K562 (cell line): ENCODE data around the gene TSGA10IP. TPM values are rescaled to one million over a fixed set of nuclear protein-coding genes. Genes with fewer than 3 reads are reported as not detected.

ENCODE experiments used
- ATAC-seq: fragments of 200-7000 bp; cut with Tn5 transposase; 3 replicates; pipeline ENCODE4 v1.9.1; 2020; ENCODE audit warnings: moderate library complexity
- BruUV-seq: library from RNA; stranded (reverse); fragments of 400-500 nt; replicated peaks from 2 replicates; lab custom pipeline; 2021; lab: Mats Ljungman, UMichigan
- CTCF ChIA-PET: fragments of 300-600 bp; formaldehyde crosslinking; extraction: SDS; loops from one replicate; lab custom pipeline; 2021; ENCODE audit warnings: low intra/inter-chr PET ratio; lab: Yijun Ruan, JAX
- POLR2A ChIA-PET: fragments of 300-600, 350-650 bp; sonication (Branson Sonifier 250); formaldehyde crosslinking; extraction: SDS; loops from one replicate; lab custom pipeline; 2021; ENCODE audit warnings: antibody characterized with exemption, inconsistent platforms; lab: Yijun Ruan, JAX
- DNase-seq, 4 experiments: peaks; one replicate each; pipeline versions ENCODE4 v3.0.0 to v3.0.0-alpha.2; 2011 to 2018; ENCODE audit warnings: low spot score in 3 of 4, mixed read lengths in 3 of 4; ENCODE audit errors: extremely low read depth in 1 of 4
- FAIRE-seq: peaks from 2 replicates; lab custom pipeline; 2011; peaks lifted over from hg19 to GRCh38; lab: Jason Lieb, UNC
- H2AFZ ChIP-seq: 2 replicates; pipeline ENCODE4 v1.6.0; 2011; ENCODE audit warnings: low read depth, low read length, control low read depth, inconsistent platforms
- H3K27ac ChIP-seq: fragments of 200-600 bp; 3 replicates; pipeline ENCODE4 v1.8.0; 2011; ENCODE audit warnings: low read depth, mild to moderate bottlenecking, control low read depth, inconsistent platforms, low read length, moderate library complexity, mixed read lengths; ENCODE audit errors: extremely low read depth
- H3K27me3 ChIP-seq, 2 experiments: fragments of 300-600 bp in 1 of 2; 2 replicates in 1 of 2; 3 replicates in 1 of 2; pipeline versions ENCODE4 v1.6.0 to v1.8.0; 2011; ENCODE audit warnings: inconsistent platforms in 2 of 2, low read length in 2 of 2, mild to moderate bottlenecking in 1 of 2, mixed read lengths in 1 of 2, moderate library complexity in 1 of 2; ENCODE audit not compliant: control insufficient read depth in 2 of 2, insufficient read depth in 2 of 2
- H3K36me3 ChIP-seq: fragments of 300-600 bp; 3 replicates; pipeline ENCODE4 v1.8.0; 2011; ENCODE audit warnings: mild to moderate bottlenecking, low read length, inconsistent platforms; ENCODE audit not compliant: control insufficient read depth, insufficient read depth
- H3K4me1 ChIP-seq, 2 experiments: fragments of 200-600 bp in 1 of 2; replicated peaks in 1 of 2; 2 replicates in 1 of 2; 3 replicates in 1 of 2; pipeline versions ENCODE4 v1.5.1 to v1.8.0; 2011; ENCODE audit warnings: inconsistent platforms in 2 of 2, low read length in 2 of 2, mild to moderate bottlenecking in 1 of 2, mixed read lengths in 1 of 2, moderate library complexity in 1 of 2; ENCODE audit not compliant: control insufficient read depth in 2 of 2, insufficient read depth in 2 of 2
- H3K4me2 ChIP-seq: 2 replicates; pipeline ENCODE4 v1.6.1; 2011; ENCODE audit warnings: low read length, control low read depth, inconsistent platforms, mixed read lengths; ENCODE audit not compliant: insufficient read depth
- H3K4me3 ChIP-seq: fragments of 200-600 bp; sonication (generic), shearing (Covaris generic); 2 replicates; pipeline ENCODE4 v1.5.1; 2016; ENCODE audit warnings: control low read depth, inconsistent platforms
- H3K79me2 ChIP-seq: fragments of 200-600 bp; 3 replicates; pipeline ENCODE4 v1.8.0; 2011; ENCODE audit warnings: low read length, inconsistent platforms; ENCODE audit not compliant: control insufficient read depth, insufficient read depth
- H3K9ac ChIP-seq, 2 experiments: 2 replicates each; pipeline versions ENCODE4 v1.6.0 to v1.6.1; 2011; ENCODE audit warnings: low read depth in 2 of 2, low read length in 2 of 2, control low read depth in 1 of 2, inconsistent platforms in 1 of 2, mild to moderate bottlenecking in 1 of 2, mixed read lengths in 1 of 2; ENCODE audit not compliant: insufficient read depth in 1 of 2
- H3K9me1 ChIP-seq: one replicate; pipeline ENCODE4 v1.6.0; 2011; ENCODE audit warnings: inconsistent platforms, mild to moderate bottlenecking, low read length, moderate library complexity; ENCODE audit not compliant: control insufficient read depth, insufficient read depth
- H3K9me3 ChIP-seq: replicated peaks from 2 replicates; pipeline ENCODE4 v1.5.1; 2011; ENCODE audit warnings: low read depth, low read length, inconsistent platforms; ENCODE audit not compliant: control insufficient read depth, insufficient read depth
- H4K20me1 ChIP-seq: replicated peaks from 2 replicates; pipeline ENCODE4 v1.6.1; 2011; ENCODE audit warnings: low read length, inconsistent platforms, mixed read lengths; ENCODE audit not compliant: control insufficient read depth, insufficient read depth
- ARID3B ChIP-seq: fragments of 250-450 bp; sonication (Bioruptor Pico); IDR thresholded peaks from 2 replicates; pipeline ENCODE4 v1.4.0; 2020; ENCODE audit warnings: borderline replicate concordance
- ATF4 ChIP-seq: fragments of 450-650 bp; formaldehyde crosslinking; IDR thresholded peaks from 2 replicates; pipeline ENCODE4 v1.4.0; 2022; ENCODE audit warnings: mild to moderate bottlenecking, moderate library complexity
- GTF3C2 ChIP-seq: IDR thresholded peaks from 3 replicates; pipeline ENCODE4 v1.6.1; 2011; ENCODE audit warnings: borderline replicate concordance, mild to moderate bottlenecking, moderate library complexity; ENCODE audit not compliant: insufficient read length; ENCODE audit errors: extremely low read depth
- HMG20A ChIP-seq: fragments of 450-650 bp; formaldehyde crosslinking; conservative IDR thresholded peaks from 2 replicates; pipeline ENCODE4 v1.4.0; 2020; ENCODE audit warnings: mild to moderate bottlenecking, mixed read lengths
- RFX7 ChIP-seq: fragments of 250-450 bp; sonication (Bioruptor Pico); IDR thresholded peaks from 2 replicates; pipeline ENCODE4 v1.5.1; 2021; ENCODE audit warnings: mild to moderate bottlenecking
- SIX5 ChIP-seq, 2 experiments: IDR thresholded peaks; 2 replicates each; pipeline ENCODE4 v1.6.1; 2011; ENCODE audit warnings: low read length in 2 of 2, borderline replicate concordance in 1 of 2, low read depth in 1 of 2, mild to moderate bottlenecking in 1 of 2, moderate library complexity in 1 of 2; ENCODE audit not compliant: insufficient read depth in 1 of 2
- ZBTB49 ChIP-seq: sonication (generic); formaldehyde crosslinking; IDR thresholded peaks from 2 replicates; pipeline ENCODE4 v1.8.0; 2022; ENCODE audit warnings: missing genetic modification reagents, mild to moderate bottlenecking, borderline replicate concordance
- ZNF398 ChIP-seq: fragments of 250-450 bp; sonication (Bioruptor Pico); IDR thresholded peaks from 2 replicates; pipeline ENCODE4 v1.8.0; 2021; ENCODE audit warnings: moderate library complexity, mild to moderate bottlenecking, inconsistent platforms
- WGBS: fragments of 100-300 bp; shearing (Covaris generic); methylation state at CpG from one replicate; pipeline ENCODE4 v1.1.6; 2016; ENCODE audit warnings: low coverage, mixed read lengths; ENCODE audit not compliant: insufficient coverage; ENCODE audit errors: missing lambda C conversion rate; 5-methylcytosine and 5-hydroxymethylcytosine counted together
- in situ Hi-C: fragments of 300-500 bp; cut with MboI; formaldehyde crosslinking; loops from 4 replicates; pipeline ENCODE4 v1.15.0; 2018; ENCODE audit warnings: inconsistent platforms, mixed read lengths
- intact Hi-C: fragments of 100-400 bp; cut with micrococcal nuclease; formaldehyde crosslinking; loops from 2 replicates; pipeline ENCODE4 v1.14.2; 2022
- polyA plus RNA-seq, 8 experiments: library from polyadenylated mRNA; depleted of rRNA in 4 of 8; stranded (reverse) in 5 of 8; unstranded in 3 of 8; fragments of >200 nt; fragmentation: Nextera tagmentation in 2 of 8; fragmentation: Illumina TruSeq in 1 of 8; extraction: Ambion mirVana in 2 of 8; extraction: Trizol in 1 of 8; gene quantifications; 2 replicates each; pipeline versions ENCODE4 v1.2.1 to v1.2.3, GENCODE V29; 2011 to 2014; ENCODE audit warnings: inconsistent platforms in 1 of 8, missing spikeins in 1 of 8
- total RNA-seq, 7 experiments: library from RNA; depleted of rRNA in 6 of 7; stranded (reverse); fragments of >200 nt in 6 of 7; fragmentation: Illumina TruSeq in 2 of 7; extraction: Trizol in 2 of 7; gene quantifications; 2 replicates each; pipeline versions ENCODE4 v1.2.1 to v1.2.3, GENCODE V29; 2011 to 2021; ENCODE audit warnings: low replicate concordance in 1 of 7

The TSGA10IP gene
- total and polyA plus RNA-seq, 9 of the 15 experiments (the other 6 are each of a cell fraction or from before 2014, with no cell fraction given): not detected

GRCh38 chr11:66003291-66003690, 58.0 kb downstream of the TSGA10IP start:
- 60% methylated on average over 6 of the region's 6 CpGs for WGBS
- Histone ChIP-seq H3K4me2 (peak overlapping the region; percentile 100), H4K20me1 (peaks cover 3% of the 10 kb centered on the region; the same call in 1 of the 2 replicates), H3K36me3 (peaks cover 51% of the 10 kb centered on the region), H3K9me1 (no peaks in the 10 kb centered on the region), H3K4me3 (peak overlapping the region; percentile 95), H3K79me2 (peaks cover 47% of the 10 kb centered on the region), H2AFZ (no peak overlapping the region), H3K27me3 (no peaks in the 10 kb centered on the region), H3K27ac (peak overlapping the region; percentile 99; the same call in 2 of the 3 replicates), H3K9ac (peak overlapping the region; percentile 98), H3K9me3 (no peaks in the 10 kb centered on the region), H3K4me1 (peaks cover 28 to 30% of the 10 kb centered on the region in 2 experiments; a peak in 4 of 5 replicates)
- no peak for DNase-seq
- no TSS peak for BruUV-seq
- ATAC-seq: no peak
- no peak for FAIRE-seq
- intact Hi-C loops: loop anchor here (2.0 to 5.0 kb wide), 2 partner anchors 42 to 64 kb away; partner anchors contain the start of gene SART1
- ChIA-PET POLR2A (interaction anchor here (1.0 to 1.5 kb wide), 5 partner anchors 10 to 144 kb away, joined by 3 to 9 read pairs (median 6); partner anchors contain the start of gene CCDC85B), CTCF (interaction anchor here (0.7 kb wide), 1 partner anchor 463 kb away, joined by 3 read pairs; no protein-coding TSS in a partner anchor)
- in situ Hi-C loops: no loop called here
- TF ChIP-seq ATF4 (CRISPR knock-in tag) (no peak), RFX7 (CRISPR knock-in tag) (no peak), HMG20A (CRISPR knock-in tag) (no peak), ZBTB49 (CRISPR knock-in tag) (no peak), SIX5 (IDR thresholded peaks at IDR 0.05; ENCODE audit: borderline replicate concordance in 1 of 2, insufficient read depth in 1 of 2, low read depth in 1 of 2, low read length in 2 of 2) (no peak), ARID3B (CRISPR knock-in tag) (no peak), ZNF398 (no peak), GTF3C2 (no peak)
